Uterus (tissue), 2 donors: ENCODE measurements around the gene EPHA2.

ENCODE experiments used
- POLR2A ChIP-seq, 2 donors: fragments of 450-650 bp; IDR thresholded peaks; one replicate each; pipeline ENCODE4 v1.6.1; 2016; ENCODE audit warnings: antibody characterized with exemption in 2 of 2, mild to moderate bottlenecking in 1 of 2, moderate library complexity in 1 of 2
- TF ChIP-seq, protein P1 (sequence below), 4 experiments: fragments of 200-600 bp in 2 of 4; fragments of 450-650 bp in 2 of 4; sonication (generic) in 2 of 4; IDR thresholded peaks; one replicate each; pipeline ENCODE4 v1.5.1; 2016 to 2019; ENCODE audit warnings: antibody characterized with exemption in 4 of 4, mild to moderate bottlenecking in 2 of 4, moderate library complexity in 1 of 4

DNA sequence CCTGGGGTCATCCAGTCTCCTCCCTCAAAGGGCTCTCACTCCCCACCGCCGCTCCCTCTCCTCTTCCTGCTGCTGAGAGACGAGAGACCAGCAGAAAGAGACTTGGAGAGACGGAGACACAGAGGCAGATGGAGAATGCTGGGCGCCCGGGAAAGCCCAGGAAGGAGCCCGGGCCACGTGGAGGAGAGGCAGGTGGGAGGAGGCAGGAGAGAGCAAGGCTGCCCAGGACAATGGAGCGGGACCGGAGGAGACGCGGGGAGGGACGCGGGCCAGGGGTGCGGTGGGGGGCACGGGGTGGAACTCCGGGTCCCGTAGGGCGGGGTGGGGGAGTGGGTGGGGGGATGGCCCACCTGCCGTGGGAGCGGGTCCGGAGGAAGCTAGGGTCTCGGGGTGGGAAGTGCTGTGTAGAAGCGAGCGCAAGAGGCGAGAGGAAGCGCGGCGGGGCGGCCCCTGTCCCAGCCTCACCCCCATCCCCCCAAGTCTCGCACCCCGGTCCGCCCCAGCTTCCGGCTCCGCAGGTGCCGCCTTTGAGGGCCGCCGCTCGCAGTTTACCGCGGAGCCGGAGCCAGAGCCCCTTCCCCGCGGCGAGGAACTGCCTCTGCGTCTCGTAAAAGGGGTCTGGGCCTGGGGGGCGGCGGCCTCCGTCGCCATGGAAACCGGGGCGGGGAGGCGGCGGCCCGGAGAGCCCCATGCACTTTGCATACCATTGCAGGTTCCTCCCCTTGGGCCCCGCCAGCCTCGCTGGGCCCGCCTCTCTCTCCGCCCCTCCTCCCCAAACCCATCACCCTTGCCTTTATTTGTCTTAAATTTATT is 11.7 kb upstream of the EPHA2 start:
- TF ChIP-seq, protein P1, sequence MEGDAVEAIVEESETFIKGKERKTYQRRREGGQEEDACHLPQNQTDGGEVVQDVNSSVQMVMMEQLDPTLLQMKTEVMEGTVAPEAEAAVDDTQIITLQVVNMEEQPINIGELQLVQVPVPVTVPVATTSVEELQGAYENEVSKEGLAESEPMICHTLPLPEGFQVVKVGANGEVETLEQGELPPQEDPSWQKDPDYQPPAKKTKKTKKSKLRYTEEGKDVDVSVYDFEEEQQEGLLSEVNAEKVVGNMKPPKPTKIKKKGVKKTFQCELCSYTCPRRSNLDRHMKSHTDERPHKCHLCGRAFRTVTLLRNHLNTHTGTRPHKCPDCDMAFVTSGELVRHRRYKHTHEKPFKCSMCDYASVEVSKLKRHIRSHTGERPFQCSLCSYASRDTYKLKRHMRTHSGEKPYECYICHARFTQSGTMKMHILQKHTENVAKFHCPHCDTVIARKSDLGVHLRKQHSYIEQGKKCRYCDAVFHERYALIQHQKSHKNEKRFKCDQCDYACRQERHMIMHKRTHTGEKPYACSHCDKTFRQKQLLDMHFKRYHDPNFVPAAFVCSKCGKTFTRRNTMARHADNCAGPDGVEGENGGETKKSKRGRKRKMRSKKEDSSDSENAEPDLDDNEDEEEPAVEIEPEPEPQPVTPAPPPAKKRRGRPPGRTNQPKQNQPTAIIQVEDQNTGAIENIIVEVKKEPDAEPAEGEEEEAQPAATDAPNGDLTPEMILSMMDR (IDR thresholded peaks at IDR 0.05), result no peak
- TF ChIP-seq POLR2A (IDR thresholded peaks at IDR 0.05), result no peak
